ENCODE measurements around the gene FADS1. TPM values are rescaled to one million over a fixed set of nuclear protein-coding genes. Genes with fewer than 3 reads are reported as not detected.

FADS1 gene
- total RNA-seq, 1 donor from 2014 or later = 64.7 TPM

Other genes starting within 250 kb of the FADS1 start
- 0.53 and 1.3 TPM in 2 replicates for gene SYT7, start 235.9 kb downstream of the FADS1 start, total RNA-seq
- gene DAGLA, start 136.6 kb downstream of the FADS1 start, total RNA-seq = 5.1 and 10.1 TPM in 2 replicates
- gene MYRF, start 64.4 kb downstream of the FADS1 start, total RNA-seq = 6.0 and 10.7 TPM in 2 replicates
- gene TMEM258, start 24.4 kb downstream of the FADS1 start, total RNA-seq = 57.6 and 76.3 TPM in 2 replicates
- gene FEN1, start 24.1 kb downstream of the FADS1 start, total RNA-seq = 13.5 and 20.5 TPM in 2 replicates
- 208 and 219 TPM in 2 replicates for gene FADS2, start 11.3 kb upstream of the FADS1 start, total RNA-seq
- 239 and 393 TPM in 2 replicates for gene FADS3, start 74.5 kb upstream of the FADS1 start, total RNA-seq
- gene RAB3IL1, start 100.6 kb upstream of the FADS1 start, total RNA-seq = 3.7 and 6.2 TPM in 2 replicates
- not detected in 2 replicates for gene BEST1, start 133.3 kb upstream of the FADS1 start, total RNA-seq
- gene FTH1, start 150.6 kb upstream of the FADS1 start, total RNA-seq = 1,824 and 2,194 TPM in 2 replicates